GM23338 (cell line): ENCODE measurements around the gene GRK4.
A peak's percentile ranks its signal among the peaks of the same experiment; 100 is the strongest.

ENCODE experiments used
- EZH2 ChIP-seq: fragments of 200-600 bp; sonication (generic); IDR thresholded peaks from one replicate; pipeline ENCODE4 v1.8.0; 2017; ENCODE audit warnings: antibody characterized with exemption, mild to moderate bottlenecking, low read depth; ENCODE audit not compliant: unreplicated experiment
- POLR2AphosphoS5 ChIP-seq: IDR thresholded peaks from 2 replicates; pipeline ENCODE4 v1.6.1; 2016; ENCODE audit warnings: antibody characterized with exemption, low read depth
- STAT1 ChIP-seq: IDR thresholded peaks from one replicate; pipeline ENCODE4 v1.6.1; 2016; ENCODE audit warnings: antibody characterized with exemption; ENCODE audit not compliant: unreplicated experiment
- TF ChIP-seq, protein P1 (sequence below), 2 experiments: fragments of 200-600 bp in 1 of 2; sonication (generic) in 1 of 2; conservative IDR thresholded peaks; 2 replicates each; pipeline versions ENCODE4 v1.5.1 to v1.6.1; 2016 to 2017; ENCODE audit warnings: antibody characterized with exemption in 2 of 2, low read depth in 2 of 2, mild to moderate bottlenecking in 2 of 2, moderate library complexity in 1 of 2

DNA sequence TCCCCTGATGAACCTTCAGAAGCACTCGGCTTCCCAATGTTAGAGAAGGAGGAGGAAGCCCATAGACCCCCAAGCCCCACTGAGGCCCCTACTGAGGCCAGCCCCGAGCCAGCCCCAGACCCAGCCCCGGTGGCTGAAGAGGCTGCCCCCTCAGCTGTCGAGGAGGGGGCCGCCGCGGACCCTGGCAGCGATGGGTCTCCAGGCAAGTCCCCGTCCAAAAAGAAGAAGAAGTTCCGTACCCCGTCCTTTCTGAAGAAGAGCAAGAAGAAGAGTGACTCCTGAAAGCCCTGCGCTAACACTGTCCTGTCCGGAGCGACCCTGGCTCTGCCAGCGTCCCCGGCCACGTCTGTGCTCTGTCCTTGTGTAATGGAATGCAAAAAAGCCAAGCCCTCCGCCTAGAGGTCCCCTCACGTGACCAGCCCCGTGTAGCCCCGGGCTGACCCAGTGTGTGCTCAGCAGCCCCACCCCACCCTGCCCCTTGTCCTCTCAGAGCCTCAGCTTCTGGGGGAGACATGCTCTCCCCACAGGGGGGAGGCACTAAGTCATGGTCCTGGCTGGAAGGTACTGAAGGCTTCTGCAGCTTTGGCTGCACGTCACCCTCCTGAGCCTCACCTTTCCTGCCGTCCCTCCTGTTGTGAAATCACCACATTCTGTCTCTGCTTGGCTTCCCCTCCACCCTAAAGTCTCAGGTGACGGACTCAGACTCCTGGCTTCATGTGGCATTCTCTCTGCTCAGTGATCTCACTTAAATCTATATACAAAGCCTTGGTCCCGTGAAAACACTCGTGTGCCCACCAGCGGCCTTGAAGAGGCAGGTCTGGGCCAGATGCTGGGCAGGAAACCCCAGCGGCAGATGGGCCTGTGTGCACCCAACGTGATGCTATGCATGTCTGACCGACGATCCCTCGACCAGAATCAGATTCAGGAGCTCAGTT, 34.9 kb upstream of the GRK4 start:
- TF ChIP-seq, protein P1, sequence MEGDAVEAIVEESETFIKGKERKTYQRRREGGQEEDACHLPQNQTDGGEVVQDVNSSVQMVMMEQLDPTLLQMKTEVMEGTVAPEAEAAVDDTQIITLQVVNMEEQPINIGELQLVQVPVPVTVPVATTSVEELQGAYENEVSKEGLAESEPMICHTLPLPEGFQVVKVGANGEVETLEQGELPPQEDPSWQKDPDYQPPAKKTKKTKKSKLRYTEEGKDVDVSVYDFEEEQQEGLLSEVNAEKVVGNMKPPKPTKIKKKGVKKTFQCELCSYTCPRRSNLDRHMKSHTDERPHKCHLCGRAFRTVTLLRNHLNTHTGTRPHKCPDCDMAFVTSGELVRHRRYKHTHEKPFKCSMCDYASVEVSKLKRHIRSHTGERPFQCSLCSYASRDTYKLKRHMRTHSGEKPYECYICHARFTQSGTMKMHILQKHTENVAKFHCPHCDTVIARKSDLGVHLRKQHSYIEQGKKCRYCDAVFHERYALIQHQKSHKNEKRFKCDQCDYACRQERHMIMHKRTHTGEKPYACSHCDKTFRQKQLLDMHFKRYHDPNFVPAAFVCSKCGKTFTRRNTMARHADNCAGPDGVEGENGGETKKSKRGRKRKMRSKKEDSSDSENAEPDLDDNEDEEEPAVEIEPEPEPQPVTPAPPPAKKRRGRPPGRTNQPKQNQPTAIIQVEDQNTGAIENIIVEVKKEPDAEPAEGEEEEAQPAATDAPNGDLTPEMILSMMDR (conservative IDR thresholded peaks at IDR 0.05; ENCODE audit: low read depth in 2 of 2) = no peak
- TF ChIP-seq POLR2AphosphoS5 (peak; percentile 21; the same call in 1 of the 2 replicates), STAT1 (no peak), EZH2 (no peak)
